GM23338 (cell line): ENCODE results near the gene SLC2A14.

Experiments
- EZH2 ChIP-seq: fragments of 200-600 bp; sonication (generic); IDR thresholded peaks from one replicate; pipeline ENCODE4 v1.8.0; 2017; ENCODE audit warnings: antibody characterized with exemption, mild to moderate bottlenecking, low read depth; ENCODE audit not compliant: unreplicated experiment
- EZH2phosphoT487 ChIP-seq: fragments of 200-600 bp; sonication (generic); IDR thresholded peaks from one replicate; pipeline ENCODE4 v1.8.1; 2018; ENCODE audit warnings: antibody characterized with exemption; ENCODE audit not compliant: unreplicated experiment
- POLR2AphosphoS5 ChIP-seq: IDR thresholded peaks from 2 replicates; pipeline ENCODE4 v1.6.1; 2016; ENCODE audit warnings: antibody characterized with exemption, low read depth
- ZNF114 ChIP-seq: fragments of 250-450 bp; sonication (Bioruptor Pico); IDR thresholded peaks from 2 replicates; pipeline ENCODE4 v1.5.0; 2020; ENCODE audit warnings: mild to moderate bottlenecking, moderate library complexity
- TF ChIP-seq, protein P1 (sequence below): IDR thresholded peaks from 2 replicates; pipeline ENCODE4 v1.6.1; 2016; ENCODE audit warnings: antibody characterized with exemption
- TF ChIP-seq, protein P2 (sequence below), 2 experiments: fragments of 200-600 bp in 1 of 2; sonication (generic) in 1 of 2; conservative IDR thresholded peaks; 2 replicates each; pipeline versions ENCODE4 v1.5.1 to v1.6.1; 2016 to 2017; ENCODE audit warnings: antibody characterized with exemption in 2 of 2, low read depth in 2 of 2, mild to moderate bottlenecking in 2 of 2, moderate library complexity in 1 of 2
- TF ChIP-seq, protein P3 (sequence below): IDR thresholded peaks from one replicate; pipeline ENCODE4 v1.6.1; 2018; ENCODE audit warnings: antibody characterized with exemption; ENCODE audit not compliant: unreplicated experiment

DNA sequence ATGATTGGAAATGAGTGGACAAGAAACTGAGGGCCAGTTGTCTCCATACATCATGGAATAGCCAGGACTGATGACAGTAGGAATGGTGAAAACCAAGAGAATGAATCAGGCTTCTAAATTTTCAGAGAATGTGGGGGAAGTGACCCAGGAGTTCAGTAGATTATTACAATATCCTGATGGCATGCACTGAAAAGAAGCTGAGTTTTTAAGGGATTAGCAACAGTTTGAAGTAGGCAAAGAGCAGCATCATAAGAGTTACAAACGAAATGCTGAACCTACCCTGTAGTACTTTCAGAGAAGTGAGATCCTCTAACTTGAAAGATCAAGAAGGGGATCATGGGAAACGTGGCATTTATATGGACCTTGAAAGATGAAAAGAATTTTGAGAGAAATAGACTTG is 13.2 kb downstream of the SLC2A14 start:
- TF ChIP-seq, protein P1, sequence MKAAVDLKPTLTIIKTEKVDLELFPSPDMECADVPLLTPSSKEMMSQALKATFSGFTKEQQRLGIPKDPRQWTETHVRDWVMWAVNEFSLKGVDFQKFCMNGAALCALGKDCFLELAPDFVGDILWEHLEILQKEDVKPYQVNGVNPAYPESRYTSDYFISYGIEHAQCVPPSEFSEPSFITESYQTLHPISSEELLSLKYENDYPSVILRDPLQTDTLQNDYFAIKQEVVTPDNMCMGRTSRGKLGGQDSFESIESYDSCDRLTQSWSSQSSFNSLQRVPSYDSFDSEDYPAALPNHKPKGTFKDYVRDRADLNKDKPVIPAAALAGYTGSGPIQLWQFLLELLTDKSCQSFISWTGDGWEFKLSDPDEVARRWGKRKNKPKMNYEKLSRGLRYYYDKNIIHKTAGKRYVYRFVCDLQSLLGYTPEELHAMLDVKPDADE: no peak
- TF ChIP-seq, protein P2, sequence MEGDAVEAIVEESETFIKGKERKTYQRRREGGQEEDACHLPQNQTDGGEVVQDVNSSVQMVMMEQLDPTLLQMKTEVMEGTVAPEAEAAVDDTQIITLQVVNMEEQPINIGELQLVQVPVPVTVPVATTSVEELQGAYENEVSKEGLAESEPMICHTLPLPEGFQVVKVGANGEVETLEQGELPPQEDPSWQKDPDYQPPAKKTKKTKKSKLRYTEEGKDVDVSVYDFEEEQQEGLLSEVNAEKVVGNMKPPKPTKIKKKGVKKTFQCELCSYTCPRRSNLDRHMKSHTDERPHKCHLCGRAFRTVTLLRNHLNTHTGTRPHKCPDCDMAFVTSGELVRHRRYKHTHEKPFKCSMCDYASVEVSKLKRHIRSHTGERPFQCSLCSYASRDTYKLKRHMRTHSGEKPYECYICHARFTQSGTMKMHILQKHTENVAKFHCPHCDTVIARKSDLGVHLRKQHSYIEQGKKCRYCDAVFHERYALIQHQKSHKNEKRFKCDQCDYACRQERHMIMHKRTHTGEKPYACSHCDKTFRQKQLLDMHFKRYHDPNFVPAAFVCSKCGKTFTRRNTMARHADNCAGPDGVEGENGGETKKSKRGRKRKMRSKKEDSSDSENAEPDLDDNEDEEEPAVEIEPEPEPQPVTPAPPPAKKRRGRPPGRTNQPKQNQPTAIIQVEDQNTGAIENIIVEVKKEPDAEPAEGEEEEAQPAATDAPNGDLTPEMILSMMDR (conservative IDR thresholded peaks at IDR 0.05; ENCODE audit: low read depth in 2 of 2): no peak
- TF ChIP-seq EZH2 (no peak), ZNF114 (CRISPR knock-in tag) (no peak), EZH2phosphoT487 (no peak), POLR2AphosphoS5 (no peak)
- TF ChIP-seq, protein P3, sequence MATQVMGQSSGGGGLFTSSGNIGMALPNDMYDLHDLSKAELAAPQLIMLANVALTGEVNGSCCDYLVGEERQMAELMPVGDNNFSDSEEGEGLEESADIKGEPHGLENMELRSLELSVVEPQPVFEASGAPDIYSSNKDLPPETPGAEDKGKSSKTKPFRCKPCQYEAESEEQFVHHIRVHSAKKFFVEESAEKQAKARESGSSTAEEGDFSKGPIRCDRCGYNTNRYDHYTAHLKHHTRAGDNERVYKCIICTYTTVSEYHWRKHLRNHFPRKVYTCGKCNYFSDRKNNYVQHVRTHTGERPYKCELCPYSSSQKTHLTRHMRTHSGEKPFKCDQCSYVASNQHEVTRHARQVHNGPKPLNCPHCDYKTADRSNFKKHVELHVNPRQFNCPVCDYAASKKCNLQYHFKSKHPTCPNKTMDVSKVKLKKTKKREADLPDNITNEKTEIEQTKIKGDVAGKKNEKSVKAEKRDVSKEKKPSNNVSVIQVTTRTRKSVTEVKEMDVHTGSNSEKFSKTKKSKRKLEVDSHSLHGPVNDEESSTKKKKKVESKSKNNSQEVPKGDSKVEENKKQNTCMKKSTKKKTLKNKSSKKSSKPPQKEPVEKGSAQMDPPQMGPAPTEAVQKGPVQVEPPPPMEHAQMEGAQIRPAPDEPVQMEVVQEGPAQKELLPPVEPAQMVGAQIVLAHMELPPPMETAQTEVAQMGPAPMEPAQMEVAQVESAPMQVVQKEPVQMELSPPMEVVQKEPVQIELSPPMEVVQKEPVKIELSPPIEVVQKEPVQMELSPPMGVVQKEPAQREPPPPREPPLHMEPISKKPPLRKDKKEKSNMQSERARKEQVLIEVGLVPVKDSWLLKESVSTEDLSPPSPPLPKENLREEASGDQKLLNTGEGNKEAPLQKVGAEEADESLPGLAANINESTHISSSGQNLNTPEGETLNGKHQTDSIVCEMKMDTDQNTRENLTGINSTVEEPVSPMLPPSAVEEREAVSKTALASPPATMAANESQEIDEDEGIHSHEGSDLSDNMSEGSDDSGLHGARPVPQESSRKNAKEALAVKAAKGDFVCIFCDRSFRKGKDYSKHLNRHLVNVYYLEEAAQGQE: no peak
